Kidney (tissue), 14 donors: ENCODE data around the gene BRD9. TPM values are rescaled to one million over a fixed set of nuclear protein-coding genes. Genes with fewer than 3 reads are reported as not detected.
"Not testable (repeated sequence)": the region's sequence is repeated elsewhere in the genome, so short reads cannot be mapped to it uniquely, and the experiment has no call there.

Source experiments
- DNase-seq, 5 donors: peaks; one replicate each; pipeline ENCODE4 v3.0.0-alpha.2; 2013 to 2020
- FAIRE-seq: peaks from 2 replicates; lab custom pipeline; 2012; peaks lifted over from hg19 to GRCh38; lab: Jason Lieb, UNC
- H3K27ac ChIP-seq, 2 donors: one replicate each; pipeline ENCODE4 v1.7.0; 2013; ENCODE audit warnings: low read depth in 2 of 2, low read length in 2 of 2, inconsistent platforms in 1 of 2
- H3K27me3 ChIP-seq: one replicate; pipeline ENCODE4 v1.7.1; 2013; ENCODE audit warnings: low read length, inconsistent platforms; ENCODE audit not compliant: control insufficient read depth, insufficient read depth
- H3K36me3 ChIP-seq, 3 donors: one replicate each; pipeline versions ENCODE4 v1.7.0 to v1.7.1; 2013; ENCODE audit warnings: low read length in 3 of 3, control low read depth in 1 of 3, inconsistent platforms in 1 of 3; ENCODE audit not compliant: insufficient read depth in 3 of 3, control insufficient read depth in 2 of 3
- H3K4me1 ChIP-seq, 3 donors: one replicate each; pipeline versions ENCODE4 v1.7.0 to v1.7.1; 2013; ENCODE audit warnings: low read length in 3 of 3, inconsistent platforms in 1 of 3, low read depth in 1 of 3; ENCODE audit not compliant: control insufficient read depth in 2 of 3, insufficient read depth in 2 of 3
- H3K4me3 ChIP-seq, 3 donors: one replicate each; pipeline versions ENCODE4 v1.7.0 to v1.8.1; 2013; ENCODE audit warnings: low read length in 3 of 3, control low read depth in 1 of 3, inconsistent platforms in 1 of 3
- H3K9ac ChIP-seq, 3 donors: one replicate each; pipeline versions ENCODE4 v1.7.0 to v1.7.1; 2013; ENCODE audit warnings: low read length in 3 of 3, control low read depth in 1 of 3, inconsistent platforms in 1 of 3
- H3K9me3 ChIP-seq, 3 donors: one replicate each; pipeline versions ENCODE4 v1.7.0 to v1.7.1; 2013; ENCODE audit warnings: low read length in 3 of 3, control low read depth in 1 of 3, inconsistent platforms in 1 of 3; ENCODE audit not compliant: control insufficient read depth in 2 of 3, insufficient read depth in 1 of 3
- intact Hi-C: fragments of 100-400 bp; cut with DNase I; formaldehyde crosslinking; loops from one replicate; pipeline ENCODE4 v1.11.1; 2022
- polyA plus RNA-seq: library from polyadenylated mRNA; stranded (reverse); fragments of 350-450 nt; fragmentation: Illumina TruSeq; extraction: RNeasy Lipid Tissue Mini Kit (QIAGEN cat#74804); gene quantifications from one replicate; pipeline ENCODE4 v1.2.3, GENCODE V29; 2014; ENCODE audit warnings: low read depth, low replicate concordance; ENCODE audit not compliant: insufficient read depth
- total RNA-seq: library from RNA; stranded (reverse); fragmentation: NEBNext Ultra II Directional; extraction: Animal tissue kit (Norgen Biotek cat#: 25700); gene quantifications from one replicate; pipeline ENCODE4 v1.2.1, GENCODE V29; 2021
- TF ChIP-seq, protein P1 (sequence below): IDR thresholded peaks from 3 replicates; pipeline ENCODE4 v1.5.1; 2012; ENCODE audit warnings: mild to moderate bottlenecking, moderate library complexity, borderline replicate concordance; ENCODE audit not compliant: insufficient read depth; ENCODE audit errors: extremely low read depth
- donor health status: control.
- donor health status: control.
- donor health status: control.
- donor health status: control.
- donor health status: control.
- donor health status: DM: yes; HTN: yes; CAD: no.
- donor health status: Normal renal cell carcinoma (clear cell type).

The BRD9 gene
- total and polyA plus RNA-seq, 2 donors from 2014 or later, result 17.5 to 38.0 TPM

GRCh38 chr5:931570-932145 is 39.1 kb upstream of the BRD9 start:
- no peaks in the 10 kb centered on the region for H3K9me3 ChIP-seq
- H3K27me3 ChIP-seq, result no peaks in the 10 kb centered on the region
- H3K4me1 ChIP-seq, result peaks cover 0 to 2% (median 0%) of the 10 kb centered on the region in 3 donors
- DNase-seq, result no peak
- FAIRE-seq, result no peak
- TF ChIP-seq, protein P1, sequence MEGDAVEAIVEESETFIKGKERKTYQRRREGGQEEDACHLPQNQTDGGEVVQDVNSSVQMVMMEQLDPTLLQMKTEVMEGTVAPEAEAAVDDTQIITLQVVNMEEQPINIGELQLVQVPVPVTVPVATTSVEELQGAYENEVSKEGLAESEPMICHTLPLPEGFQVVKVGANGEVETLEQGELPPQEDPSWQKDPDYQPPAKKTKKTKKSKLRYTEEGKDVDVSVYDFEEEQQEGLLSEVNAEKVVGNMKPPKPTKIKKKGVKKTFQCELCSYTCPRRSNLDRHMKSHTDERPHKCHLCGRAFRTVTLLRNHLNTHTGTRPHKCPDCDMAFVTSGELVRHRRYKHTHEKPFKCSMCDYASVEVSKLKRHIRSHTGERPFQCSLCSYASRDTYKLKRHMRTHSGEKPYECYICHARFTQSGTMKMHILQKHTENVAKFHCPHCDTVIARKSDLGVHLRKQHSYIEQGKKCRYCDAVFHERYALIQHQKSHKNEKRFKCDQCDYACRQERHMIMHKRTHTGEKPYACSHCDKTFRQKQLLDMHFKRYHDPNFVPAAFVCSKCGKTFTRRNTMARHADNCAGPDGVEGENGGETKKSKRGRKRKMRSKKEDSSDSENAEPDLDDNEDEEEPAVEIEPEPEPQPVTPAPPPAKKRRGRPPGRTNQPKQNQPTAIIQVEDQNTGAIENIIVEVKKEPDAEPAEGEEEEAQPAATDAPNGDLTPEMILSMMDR, result no peak
- no peak overlapping the region for H3K9ac ChIP-seq
- intact Hi-C loops, result loop anchor here (10.0 kb wide), 1 partner anchor 223 kb away; no protein-coding TSS in a partner anchor
- H3K4me3 ChIP-seq, result no peak overlapping the region
- no peak overlapping the region for H3K27ac ChIP-seq
- no peaks in the 10 kb centered on the region for H3K36me3 ChIP-seq

GRCh38 chr5:930866-931265 is 38.3 kb upstream of the BRD9 start:
- Histone ChIP-seq H3K9me3 (no peaks in the 10 kb centered on the region), H3K27me3 (peaks cover 3% of the 10 kb centered on the region), H3K36me3 (no peaks in the 10 kb centered on the region), H3K9ac (no peak overlapping the region), H3K4me3 (no peak overlapping the region), H3K27ac (no peak overlapping the region), H3K4me1 (peaks cover 0 to 6% (median 0%) of the 10 kb centered on the region in 3 donors)
- TF ChIP-seq, protein P1, result no peak
- FAIRE-seq (no peak), DNase-seq (no peak)
- intact Hi-C loops, result loop anchor here (10.0 kb wide), 1 partner anchor 224 kb away; no protein-coding TSS in a partner anchor

DNA sequence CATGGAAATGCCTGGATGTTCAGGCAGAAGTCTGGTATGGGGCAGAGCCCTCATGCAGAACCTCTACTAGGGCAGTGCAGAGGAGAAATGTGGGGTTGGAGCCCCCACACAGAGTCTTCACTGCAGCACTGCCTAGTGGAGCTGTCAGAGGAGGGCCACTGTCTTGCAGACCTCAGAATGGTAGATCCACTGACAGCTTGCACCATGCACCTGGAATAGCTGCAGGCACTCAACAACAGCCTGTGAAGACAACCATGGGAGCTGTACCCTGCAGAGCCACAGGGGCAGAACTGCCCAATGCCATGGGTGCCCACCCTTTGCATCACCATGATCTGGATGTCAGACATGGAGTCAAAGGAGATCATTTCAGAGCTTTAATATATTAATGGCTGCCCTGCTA is 37.0 kb upstream of the BRD9 start:
- H3K4me3 ChIP-seq, result no peak overlapping the region
- no peak overlapping the region for H3K27ac ChIP-seq
- FAIRE-seq, result no peak
- DNase-seq, result no peak
- peaks cover 3% of the 10 kb centered on the region for H3K27me3 ChIP-seq
- H3K36me3 ChIP-seq, result no peaks in the 10 kb centered on the region
- H3K4me1 ChIP-seq, result peaks cover 0 to 6% (median 0%) of the 10 kb centered on the region in 3 donors
- no peak overlapping the region for H3K9ac ChIP-seq
- H3K9me3 ChIP-seq, result no peaks in the 10 kb centered on the region
- TF ChIP-seq, protein P1, result no peak
- intact Hi-C loops, result no loop called here

- H3K4me3 ChIP-seq, H3K4me1 ChIP-seq, H3K36me3 ChIP-seq, intact Hi-C loops, FAIRE-seq, DNase-seq, H3K27ac ChIP-seq, H3K9me3 ChIP-seq, H3K9ac ChIP-seq, H3K27me3 ChIP-seq: not testable (repeated sequence)
Observed at GRCh38 chr5:929182-929581, 36.6 kb upstream of the BRD9 start.
